GM19328 (cell line): ENCODE results near the gene CSF3R.

Experiments
- ATAC-seq: cut with Tn5 transposase; IDR thresholded peaks from one replicate; pipeline ENCODE4 v1.9.1; 2021; ENCODE audit warnings: mild to moderate bottlenecking, moderate library complexity; ENCODE audit not compliant: unreplicated experiment

CSF3R gene

DNA sequence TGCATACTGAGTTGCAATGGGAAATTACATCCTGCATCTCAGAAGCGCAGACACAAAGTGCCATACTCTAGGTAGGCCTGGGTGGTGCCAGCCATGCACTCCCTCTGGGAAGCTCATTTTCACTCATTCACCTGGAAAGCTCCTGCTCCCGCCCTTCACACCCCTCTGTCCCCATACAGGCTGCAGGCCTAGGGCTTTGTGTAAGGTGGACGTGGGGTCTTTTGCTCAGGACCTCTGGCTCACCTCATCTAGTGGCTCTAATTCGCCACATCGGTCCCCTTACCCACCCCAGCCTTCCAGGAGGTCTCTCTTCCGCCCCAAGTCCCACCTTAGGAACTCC lies 19.3 kb downstream of the CSF3R start:
- ATAC-seq: no peak

- no peak for ATAC-seq
These were observed 23.8 kb downstream of the CSF3R start for GRCh38 chr1:36458910-36459309.

DNA sequence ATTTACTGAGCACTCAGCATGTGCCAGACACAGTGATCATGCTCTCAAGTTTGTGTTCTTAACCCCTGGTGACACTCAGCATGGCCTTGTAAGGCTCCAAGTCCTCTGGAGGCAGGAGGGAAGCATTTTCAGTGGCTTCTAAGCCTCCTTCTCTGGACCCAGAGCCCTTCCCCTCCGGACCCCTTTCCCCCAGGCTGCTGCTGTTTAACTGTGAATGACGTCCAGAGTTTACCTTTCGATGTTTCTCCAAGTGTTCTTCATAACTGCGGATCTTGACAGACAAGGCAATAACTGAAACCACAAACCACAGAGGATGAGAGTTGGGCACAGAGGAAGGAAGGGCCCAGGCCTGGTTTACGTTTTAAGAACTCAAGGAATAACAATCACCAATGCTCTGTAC lies 25.0 kb downstream of the CSF3R start:
- no peak for ATAC-seq

GRCh38 chr1:36456391-36456928 lies 26.3 kb downstream of the CSF3R start:
- no peak for ATAC-seq

GRCh38 chr1:36455386-36455785 lies 27.3 kb downstream of the CSF3R start:
- ATAC-seq: no peak

- ATAC-seq: no peak
These were observed 28.9 kb downstream of the CSF3R start for GRCh38 chr1:36453600-36454388.

DNA sequence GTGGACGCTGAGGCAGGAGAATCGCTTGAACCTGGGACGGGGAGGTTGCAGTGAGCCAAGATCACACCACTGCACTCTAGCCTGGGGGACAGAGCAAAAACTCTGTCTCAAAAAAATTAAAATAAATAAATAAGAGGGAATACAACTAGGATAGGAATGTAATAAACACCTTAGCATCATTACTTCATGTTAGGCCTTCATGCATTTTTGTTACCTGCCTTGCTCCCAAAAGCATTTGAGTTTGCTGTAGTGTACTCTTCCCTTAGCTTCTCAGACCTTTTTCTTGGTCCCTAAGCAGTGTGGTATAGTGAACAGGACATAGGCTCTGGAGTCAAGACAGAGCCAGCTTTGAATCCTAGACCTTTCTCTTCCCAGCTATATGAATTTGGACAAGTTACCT lies 29.7 kb downstream of the CSF3R start:
- ATAC-seq: no peak

GRCh38 chr1:36450919-36451305 lies 31.8 kb downstream of the CSF3R start:
- ATAC-seq: no peak

DNA sequence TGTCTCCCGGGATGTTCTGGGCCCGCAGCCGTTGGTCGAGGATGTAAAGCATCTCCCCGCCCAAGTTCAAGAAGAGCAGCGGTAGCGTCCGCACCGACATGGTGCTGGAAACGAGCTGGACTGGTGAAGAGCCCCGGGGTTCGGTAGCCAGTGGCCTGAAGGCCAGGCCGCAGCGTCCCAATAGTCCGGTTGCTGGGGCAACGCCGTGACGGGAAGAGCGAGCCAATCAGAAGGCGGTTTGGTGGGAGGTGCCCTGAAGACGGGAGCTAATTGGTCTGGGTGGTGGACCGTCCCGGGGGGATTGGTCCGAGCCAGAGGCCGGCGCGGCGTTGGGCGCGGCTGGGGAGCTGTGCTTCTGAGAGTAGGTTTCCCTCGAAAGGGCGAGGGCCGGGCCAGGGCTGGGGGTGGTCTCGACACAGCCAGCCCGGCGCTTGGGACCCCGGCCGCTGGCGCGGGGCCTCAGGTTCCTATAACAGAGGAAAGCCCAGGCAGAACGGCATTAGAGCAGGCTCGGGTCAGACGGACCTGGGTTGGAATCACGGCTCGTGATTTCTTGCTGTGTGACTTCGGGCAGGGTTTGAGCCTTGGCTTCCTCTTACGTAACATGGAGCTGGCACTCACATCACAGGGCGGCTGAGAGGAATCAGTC lies 32.3 kb downstream of the CSF3R start, which contains the start of gene OSCP1:
Gene OSCP1, minus strand, starts transcription at position 182 of the 649 bp plus-strand sequence. Its CDS starts 82 bp downstream, at position 100.
- peak; percentile 96 for ATAC-seq

DNA sequence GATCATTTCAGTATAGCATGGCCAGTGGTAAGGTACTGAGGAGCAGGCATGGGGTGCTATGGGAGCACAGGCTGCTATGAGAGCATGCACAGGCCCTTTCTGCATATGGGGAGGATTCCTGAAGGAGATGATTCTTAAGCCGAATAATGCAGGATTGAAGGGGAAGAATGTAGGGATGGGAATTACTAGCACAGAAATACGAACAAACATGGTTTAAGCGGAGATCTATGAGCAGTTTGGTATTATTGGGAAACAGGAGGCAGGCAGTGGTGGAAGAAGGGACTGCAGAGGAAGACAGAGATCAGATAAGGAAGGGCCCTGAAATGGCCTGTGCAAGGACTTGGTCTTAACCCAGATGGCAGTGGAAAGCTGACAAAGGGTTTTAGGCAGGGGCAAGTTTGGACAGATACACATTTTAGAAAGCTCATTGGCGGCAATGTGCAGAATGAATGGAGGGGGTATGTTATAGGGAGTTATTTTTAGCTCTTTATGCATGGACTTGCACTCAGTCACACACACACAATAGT lies 34.1 kb downstream of the CSF3R start:
- ATAC-seq: no peak

DNA sequence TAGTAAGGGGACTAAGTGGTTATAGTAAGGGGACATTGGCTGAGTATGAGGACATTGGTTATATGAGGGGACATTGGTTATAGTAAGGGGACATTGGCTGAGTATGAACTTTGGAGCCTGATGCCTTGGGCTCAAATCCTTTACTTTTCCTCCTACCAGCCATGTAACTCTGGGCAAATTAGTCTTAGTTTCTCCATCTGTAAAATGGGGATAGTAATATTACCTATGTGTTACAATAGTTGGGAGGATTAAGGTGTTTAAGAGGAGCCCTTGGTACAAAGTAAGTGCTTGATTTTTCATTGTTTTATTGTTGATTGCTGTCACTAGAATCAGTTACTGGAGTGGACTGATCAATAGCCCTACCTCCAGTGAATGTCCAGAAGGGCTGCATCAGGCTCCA lies 35.3 kb downstream of the CSF3R start:
- no peak for ATAC-seq

DNA sequence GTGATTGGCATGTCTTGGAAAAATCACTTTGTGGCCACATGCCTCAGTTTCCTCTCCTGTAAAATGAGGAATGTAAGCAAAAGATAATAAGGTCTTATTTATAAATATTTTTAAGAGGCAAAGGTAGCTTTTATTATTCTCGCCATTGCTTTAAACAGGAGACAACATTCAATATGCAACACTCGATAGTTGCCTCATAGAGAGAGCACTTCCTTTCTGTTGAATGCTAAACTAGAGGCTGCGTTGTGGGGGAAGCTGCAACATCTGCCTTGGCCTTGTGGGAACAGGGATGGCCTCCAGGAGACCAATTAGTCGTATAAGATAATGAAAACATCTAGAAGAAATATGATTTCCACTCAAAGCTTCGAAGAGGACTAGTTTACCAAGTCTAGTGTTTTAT lies 36.0 kb downstream of the CSF3R start:
- no peak for ATAC-seq

- no peak for ATAC-seq
These were observed 36.4 kb downstream of the CSF3R start for GRCh38 chr1:36446271-36446670.

DNA sequence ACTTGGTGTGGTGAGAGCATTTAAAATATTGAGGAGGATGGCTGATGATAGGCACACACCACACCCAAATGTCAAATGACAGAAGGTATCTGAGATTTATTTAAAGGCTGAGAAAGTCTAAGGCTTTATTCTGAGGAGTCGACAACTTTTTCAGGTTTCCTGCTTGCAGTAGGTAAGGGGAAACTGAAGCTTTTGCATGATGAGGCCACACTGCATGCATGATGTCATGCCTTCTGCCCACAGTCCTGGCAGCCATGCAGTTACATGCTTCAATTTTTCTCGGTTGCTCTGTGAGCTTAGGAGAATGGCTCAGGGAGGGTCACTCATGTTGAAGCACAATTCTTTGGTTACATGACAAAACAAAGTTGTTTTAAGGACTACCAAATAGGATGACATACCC lies 39.4 kb downstream of the CSF3R start:
- ATAC-seq: no peak

GRCh38 chr1:36442337-36442736 lies 40.4 kb downstream of the CSF3R start:
- no peak for ATAC-seq

DNA sequence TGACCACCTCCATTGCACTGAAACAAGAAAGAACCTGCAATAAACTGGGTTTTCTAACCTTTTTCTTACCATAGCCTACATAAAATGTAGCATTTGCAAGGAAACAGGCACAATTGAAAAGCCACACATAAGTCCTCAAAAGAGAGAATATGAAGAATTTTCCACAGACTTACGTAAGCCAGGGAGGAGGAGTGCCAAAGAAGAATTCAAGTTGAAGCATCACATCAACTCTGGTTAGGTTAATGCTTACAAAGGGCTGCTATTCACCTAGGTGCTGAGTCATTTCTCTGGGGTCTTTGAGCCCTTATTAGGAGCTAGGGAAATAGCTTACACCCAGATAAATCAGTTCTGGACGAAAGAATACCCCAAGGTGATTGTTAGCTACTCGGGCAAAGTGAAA lies 42.1 kb downstream of the CSF3R start:
- no peak for ATAC-seq

DNA sequence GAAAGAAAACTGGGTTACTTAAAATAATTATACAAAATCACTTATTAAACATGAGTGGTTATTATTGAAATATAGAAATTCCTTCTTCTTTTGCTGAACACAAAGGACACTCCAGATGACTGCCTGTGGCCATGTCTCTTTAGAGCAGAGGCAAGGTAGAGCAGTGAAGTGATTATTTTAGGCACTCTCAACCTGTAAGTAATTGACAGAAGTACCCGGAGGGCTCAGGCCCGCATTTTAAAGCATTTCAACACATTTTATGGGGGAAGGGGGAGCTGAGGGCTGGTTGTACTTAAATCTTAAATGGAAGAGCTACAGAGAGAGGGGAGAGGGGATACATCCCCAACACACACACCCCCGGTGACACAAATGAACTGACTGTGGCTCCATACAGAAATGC lies 42.7 kb downstream of the CSF3R start:
- ATAC-seq: no peak

DNA sequence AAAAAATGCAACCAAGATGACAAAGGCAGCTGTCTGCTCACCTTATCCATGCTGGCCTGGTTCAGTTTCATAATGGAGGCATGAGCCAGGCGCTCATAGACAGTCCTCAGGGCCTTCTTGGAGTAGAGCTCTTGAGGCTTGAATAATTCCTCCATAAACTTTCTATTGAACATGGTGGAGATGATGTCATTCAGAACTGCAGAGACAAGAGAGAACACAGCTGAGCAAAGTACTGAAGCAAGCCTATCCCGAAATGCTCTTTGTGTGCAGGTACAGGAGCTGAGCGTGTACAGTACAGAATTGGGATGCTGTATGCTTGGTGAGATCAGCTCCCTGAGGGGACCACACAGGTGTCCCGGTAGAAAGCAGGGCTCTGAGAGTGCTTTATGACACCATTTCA lies 44.0 kb downstream of the CSF3R start:
- no peak for ATAC-seq

GRCh38 chr1:36436821-36437220 lies 45.9 kb downstream of the CSF3R start:
- no peak for ATAC-seq

GRCh38 chr1:36433102-36433501 lies 49.6 kb downstream of the CSF3R start:
- no peak for ATAC-seq

- ATAC-seq: no peak
These were observed 50.1 kb downstream of the CSF3R start for GRCh38 chr1:36432616-36433015.

DNA sequence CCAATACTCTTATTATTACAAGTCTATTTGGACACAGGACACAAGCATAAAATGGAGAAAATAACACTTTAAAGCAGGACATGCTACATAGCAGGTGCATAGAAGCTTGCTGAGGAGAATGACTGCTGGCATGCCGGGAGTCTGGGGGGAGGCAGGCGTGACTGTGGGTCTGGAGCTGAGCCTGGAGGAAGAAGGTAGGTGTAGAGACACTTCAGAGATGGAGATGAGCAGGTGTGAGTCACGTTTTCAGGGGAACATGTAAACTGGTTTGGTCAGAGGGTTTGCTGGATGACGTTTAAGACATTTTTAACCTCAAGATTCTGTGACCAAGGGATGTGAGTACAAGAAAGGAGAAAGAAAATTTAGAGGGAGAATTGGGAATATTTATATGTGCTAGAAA lies 56.9 kb downstream of the CSF3R start:
- no peak for ATAC-seq
